ENCODE data around the gene ZNF35.
"Not testable (repeated sequence)": the region's sequence is repeated elsewhere in the genome, so short reads cannot be mapped to it uniquely, and the experiment has no call there.

ZNF35 gene

GRCh38 chr3:44661189-44661588, 12.7 kb downstream of the ZNF35 start:
- in situ Hi-C loops (cut with HindIII; ENCODE audit: low sequenced_read_pairs), result no loop called here
- no peak overlapping the region for H3K4me3 ChIP-seq (ENCODE audit: low read depth, low read length)
- TF ChIP-seq, protein P1, sequence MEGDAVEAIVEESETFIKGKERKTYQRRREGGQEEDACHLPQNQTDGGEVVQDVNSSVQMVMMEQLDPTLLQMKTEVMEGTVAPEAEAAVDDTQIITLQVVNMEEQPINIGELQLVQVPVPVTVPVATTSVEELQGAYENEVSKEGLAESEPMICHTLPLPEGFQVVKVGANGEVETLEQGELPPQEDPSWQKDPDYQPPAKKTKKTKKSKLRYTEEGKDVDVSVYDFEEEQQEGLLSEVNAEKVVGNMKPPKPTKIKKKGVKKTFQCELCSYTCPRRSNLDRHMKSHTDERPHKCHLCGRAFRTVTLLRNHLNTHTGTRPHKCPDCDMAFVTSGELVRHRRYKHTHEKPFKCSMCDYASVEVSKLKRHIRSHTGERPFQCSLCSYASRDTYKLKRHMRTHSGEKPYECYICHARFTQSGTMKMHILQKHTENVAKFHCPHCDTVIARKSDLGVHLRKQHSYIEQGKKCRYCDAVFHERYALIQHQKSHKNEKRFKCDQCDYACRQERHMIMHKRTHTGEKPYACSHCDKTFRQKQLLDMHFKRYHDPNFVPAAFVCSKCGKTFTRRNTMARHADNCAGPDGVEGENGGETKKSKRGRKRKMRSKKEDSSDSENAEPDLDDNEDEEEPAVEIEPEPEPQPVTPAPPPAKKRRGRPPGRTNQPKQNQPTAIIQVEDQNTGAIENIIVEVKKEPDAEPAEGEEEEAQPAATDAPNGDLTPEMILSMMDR (IDR thresholded peaks at IDR 0.05; ENCODE audit: low read depth, low read length, missing control alignments), result no peak
- DNase-seq (ENCODE audit: low read depth), result no peak

DNA sequence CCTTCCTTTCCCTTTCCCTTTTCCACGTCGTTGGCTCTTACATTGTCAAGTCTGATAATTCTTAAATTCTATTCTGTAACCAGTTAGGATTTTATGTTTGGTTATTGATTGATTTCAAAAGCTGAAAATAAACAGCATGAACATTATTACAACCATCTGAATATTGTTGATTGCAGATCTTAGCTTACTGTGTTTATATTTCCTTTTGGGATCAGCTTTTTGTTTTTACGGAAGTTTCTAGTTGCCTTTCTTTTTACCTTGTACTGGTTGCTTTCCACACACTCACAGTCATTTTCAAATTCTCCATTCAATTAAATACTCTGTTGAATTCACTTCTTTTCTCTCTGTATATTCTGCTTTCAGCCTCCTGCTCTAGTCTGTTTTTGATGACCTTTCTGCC, 16.6 kb downstream of the ZNF35 start:
- no peak for DNase-seq (ENCODE audit: low read depth)
- no peak overlapping the region for H3K4me3 ChIP-seq (ENCODE audit: low read depth, low read length)
- in situ Hi-C loops (cut with HindIII; ENCODE audit: low sequenced_read_pairs), result no loop called here
- TF ChIP-seq, protein P1 (IDR thresholded peaks at IDR 0.05; ENCODE audit: low read depth, low read length, missing control alignments), result no peak

DNA sequence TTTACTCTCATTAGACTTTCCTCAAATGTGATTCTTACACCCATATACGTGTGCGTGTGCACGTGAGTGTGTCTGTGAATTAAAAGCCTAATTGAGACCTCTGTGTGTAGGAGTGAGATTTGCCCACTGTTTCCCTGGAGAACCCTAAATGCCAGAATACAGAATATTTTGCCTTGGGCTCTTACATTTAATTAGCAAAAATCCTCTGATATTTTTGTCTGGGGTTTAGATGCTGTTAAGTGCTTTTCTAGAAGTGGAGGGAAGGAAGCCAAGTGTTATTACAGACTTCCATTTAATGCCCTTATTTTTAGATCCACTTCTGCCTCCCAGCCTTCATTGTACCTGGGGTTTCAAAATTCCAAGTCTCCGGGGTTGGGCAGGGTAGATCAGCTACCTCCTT, 17.8 kb downstream of the ZNF35 start:
- no peak for DNase-seq (ENCODE audit: low read depth)
- in situ Hi-C loops (cut with HindIII; ENCODE audit: low sequenced_read_pairs), result no loop called here
- TF ChIP-seq, protein P1 (IDR thresholded peaks at IDR 0.05; ENCODE audit: low read depth, low read length, missing control alignments), result no peak
- H3K4me3 ChIP-seq (ENCODE audit: low read depth, low read length), result no peak overlapping the region

DNA sequence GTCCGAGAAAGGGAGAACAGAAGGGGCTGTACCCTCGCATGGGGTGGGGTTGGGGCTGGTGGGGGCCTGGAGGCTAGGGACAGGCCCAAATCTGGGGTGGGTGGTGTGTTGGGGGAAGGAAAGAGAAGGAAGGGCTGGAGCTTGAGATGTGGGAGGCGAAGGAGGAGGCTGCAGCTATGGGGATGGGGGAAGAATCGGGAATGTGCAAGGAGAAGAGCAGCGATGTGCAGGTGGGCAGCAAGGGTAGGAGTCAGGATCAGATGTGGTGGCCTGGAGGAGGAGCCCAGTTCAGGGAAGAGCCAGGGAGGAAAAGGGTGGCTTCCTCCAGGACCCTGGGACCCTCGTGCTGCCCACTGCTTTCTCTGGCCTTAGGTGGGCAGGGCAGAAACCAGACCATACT, 21.2 kb downstream of the ZNF35 start:
- in situ Hi-C loops (cut with HindIII; ENCODE audit: low sequenced_read_pairs), result no loop called here
- DNase-seq (ENCODE audit: low read depth), result no peak
- TF ChIP-seq, protein P1 (IDR thresholded peaks at IDR 0.05; ENCODE audit: low read depth, low read length, missing control alignments), result no peak

GRCh38 chr3:44673466-44673865, 24.9 kb downstream of the ZNF35 start:
- H3K4me3 ChIP-seq (ENCODE audit: low read depth, low read length); in situ Hi-C loops (cut with HindIII; ENCODE audit: low sequenced_read_pairs); DNase-seq (ENCODE audit: low read depth): not testable (repeated sequence)

More for the DNA sequence above, 21.2 kb downstream of the ZNF35 start:
- H3K4me3 ChIP-seq (ENCODE audit: low read depth, low read length), result no peak overlapping the region

DNA sequence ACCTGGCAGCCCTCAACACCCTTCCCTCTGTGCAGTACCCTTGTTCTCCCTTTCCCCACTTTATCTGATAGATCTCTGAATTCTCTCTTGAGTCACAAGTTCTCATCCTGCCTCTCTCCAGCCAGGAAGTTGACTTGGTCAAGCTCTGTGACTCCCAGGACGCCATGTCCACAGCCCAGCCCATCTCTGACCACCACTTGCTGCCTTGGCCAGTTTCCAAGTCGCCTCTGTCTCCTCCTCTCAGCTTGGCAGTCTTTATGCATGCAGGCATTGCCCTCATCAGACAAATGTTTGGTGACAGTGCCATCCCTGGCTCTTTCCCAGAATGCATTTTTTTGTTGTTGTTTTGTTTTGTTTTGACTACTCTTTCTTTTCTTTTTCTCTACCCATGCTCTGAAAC, 25.7 kb downstream of the ZNF35 start:
- in situ Hi-C loops (cut with HindIII; ENCODE audit: low sequenced_read_pairs), result no loop called here
- H3K4me3 ChIP-seq (ENCODE audit: low read depth, low read length), result no peak overlapping the region
- TF ChIP-seq, protein P1 (IDR thresholded peaks at IDR 0.05; ENCODE audit: low read depth, low read length, missing control alignments), result no peak
- DNase-seq (ENCODE audit: low read depth), result no peak

GRCh38 chr3:44678480-44679116, 30.1 kb downstream of the ZNF35 start:
- in situ Hi-C loops (cut with HindIII; ENCODE audit: low sequenced_read_pairs), result no loop called here
- DNase-seq (ENCODE audit: low read depth), result no peak

More at GRCh38 chr3:44678480-44679116, 30.1 kb downstream of the ZNF35 start:
- TF ChIP-seq, protein P1 (IDR thresholded peaks at IDR 0.05; ENCODE audit: low read depth, low read length, missing control alignments), result no peak
- H3K4me3 ChIP-seq (ENCODE audit: low read depth, low read length), result no peak overlapping the region
